Measurements from ENCODE around the gene TOX3. TPM values are rescaled to one million over a fixed set of nuclear protein-coding genes. Genes with fewer than 3 reads are reported as not detected.

TOX3 gene
- total RNA-seq, 4 donors from 2014 or later, result 0.12 to 4.8 (median 2.0) TPM; not detected in 1

DNA sequence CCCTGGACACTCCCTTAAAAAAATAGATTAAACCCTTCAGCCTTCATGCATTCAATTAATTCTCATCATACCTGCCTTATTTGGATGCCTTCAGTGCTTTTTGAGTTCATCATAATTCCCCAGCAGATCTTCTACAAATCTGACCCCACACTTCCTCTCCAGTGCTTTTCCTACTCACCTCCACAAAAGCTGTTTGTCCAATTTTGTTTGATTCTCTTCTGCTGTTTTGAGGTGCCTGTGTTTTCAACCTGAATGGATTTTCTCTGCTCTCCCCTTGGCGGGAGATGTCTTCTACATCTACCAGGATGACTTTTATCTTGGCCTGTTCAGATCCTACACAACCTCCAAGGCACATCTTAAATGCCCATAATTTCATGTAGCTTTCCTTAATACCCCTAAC, 112.7 kb downstream of the TOX3 start:
- 90 to 93% methylated on average over 1 of the region's 1 CpG for WGBS, 2 donors (ENCODE audit: low coverage in 1 of 2)
- Histone ChIP-seq H3K4me3 (no peak overlapping the region), H3K36me3 (no peaks in the 10 kb centered on the region), H3K9me3 (no peaks in the 10 kb centered on the region), H3K27me3 (no peaks in the 10 kb centered on the region), H3K27ac (no peak overlapping the region), H3K4me1 (no peaks in the 10 kb centered on the region)
- no peak for ATAC-seq
- TF ChIP-seq POLR2AphosphoS5 (IDR thresholded peaks at IDR 0.05), result no peak
- no peak for TF ChIP-seq POLR2A (IDR thresholded peaks at IDR 0.05)
- TF ChIP-seq, protein P1, sequence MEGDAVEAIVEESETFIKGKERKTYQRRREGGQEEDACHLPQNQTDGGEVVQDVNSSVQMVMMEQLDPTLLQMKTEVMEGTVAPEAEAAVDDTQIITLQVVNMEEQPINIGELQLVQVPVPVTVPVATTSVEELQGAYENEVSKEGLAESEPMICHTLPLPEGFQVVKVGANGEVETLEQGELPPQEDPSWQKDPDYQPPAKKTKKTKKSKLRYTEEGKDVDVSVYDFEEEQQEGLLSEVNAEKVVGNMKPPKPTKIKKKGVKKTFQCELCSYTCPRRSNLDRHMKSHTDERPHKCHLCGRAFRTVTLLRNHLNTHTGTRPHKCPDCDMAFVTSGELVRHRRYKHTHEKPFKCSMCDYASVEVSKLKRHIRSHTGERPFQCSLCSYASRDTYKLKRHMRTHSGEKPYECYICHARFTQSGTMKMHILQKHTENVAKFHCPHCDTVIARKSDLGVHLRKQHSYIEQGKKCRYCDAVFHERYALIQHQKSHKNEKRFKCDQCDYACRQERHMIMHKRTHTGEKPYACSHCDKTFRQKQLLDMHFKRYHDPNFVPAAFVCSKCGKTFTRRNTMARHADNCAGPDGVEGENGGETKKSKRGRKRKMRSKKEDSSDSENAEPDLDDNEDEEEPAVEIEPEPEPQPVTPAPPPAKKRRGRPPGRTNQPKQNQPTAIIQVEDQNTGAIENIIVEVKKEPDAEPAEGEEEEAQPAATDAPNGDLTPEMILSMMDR (IDR thresholded peaks at IDR 0.05), result no peak
- TF ChIP-seq EP300 (IDR thresholded peaks at IDR 0.05), result no peak

DNA sequence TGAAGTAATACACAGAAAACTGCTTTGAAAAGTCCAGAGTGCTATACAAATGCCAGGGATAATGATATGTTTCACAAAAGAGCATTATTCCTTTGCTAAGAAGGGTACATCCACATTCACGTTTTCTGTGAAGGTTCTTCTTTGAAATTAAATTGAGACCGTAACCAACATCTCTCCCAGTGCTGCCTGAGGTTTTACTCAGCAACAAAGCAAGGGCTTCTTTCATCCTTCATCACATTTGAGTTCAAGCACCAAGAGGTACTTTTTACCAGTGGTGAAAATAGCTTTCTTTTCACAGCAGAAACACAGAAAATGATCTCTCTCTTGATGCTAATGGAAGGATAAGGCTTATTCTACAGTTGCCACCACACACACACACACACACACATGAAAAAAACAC, 113.3 kb downstream of the TOX3 start:
- Histone ChIP-seq H3K9me3 (no peaks in the 10 kb centered on the region), H3K27ac (no peak overlapping the region), H3K27me3 (no peaks in the 10 kb centered on the region), H3K4me1 (no peaks in the 10 kb centered on the region), H3K4me3 (no peak overlapping the region), H3K36me3 (no peaks in the 10 kb centered on the region)
- 50 to 65% methylated on average over 2 of the region's 2 CpGs for WGBS, 2 donors (ENCODE audit: low coverage in 1 of 2)
- no peak for ATAC-seq
- TF ChIP-seq EP300 (IDR thresholded peaks at IDR 0.05) (no peak), POLR2AphosphoS5 (IDR thresholded peaks at IDR 0.05) (no peak)
- TF ChIP-seq, protein P1 (IDR thresholded peaks at IDR 0.05), result no peak

DNA sequence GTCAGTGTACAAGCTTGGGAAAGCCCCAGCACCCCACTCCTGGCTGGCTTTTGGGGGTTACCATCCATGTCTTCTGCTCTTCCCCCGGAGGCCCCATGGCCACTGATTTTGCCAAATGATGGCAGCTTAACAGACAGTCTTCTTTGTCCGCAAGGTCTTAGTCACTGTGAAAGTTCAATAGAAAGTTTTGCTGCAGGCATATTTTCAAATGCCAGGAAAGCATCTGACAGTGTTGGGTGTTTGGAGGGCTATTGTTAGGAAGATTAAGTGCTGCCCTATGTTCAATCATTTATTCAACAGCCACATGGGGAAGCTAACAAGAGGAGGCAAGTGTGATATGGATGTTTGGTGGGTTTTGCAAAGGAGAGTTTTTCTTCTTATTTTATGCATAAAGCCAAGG, 122.4 kb downstream of the TOX3 start:
- H3K9me3 ChIP-seq, result no peaks in the 10 kb centered on the region
- H3K4me1 ChIP-seq, result no peaks in the 10 kb centered on the region
- H3K36me3 ChIP-seq, result no peaks in the 10 kb centered on the region
- WGBS, 2 donors (ENCODE audit: low coverage in 1 of 2), result 80 to 86% methylated on average over 1 to 2 of the region's 2 CpGs
- no peak overlapping the region for H3K27ac ChIP-seq
- no peaks in the 10 kb centered on the region for H3K27me3 ChIP-seq
- no peak overlapping the region for H3K4me3 ChIP-seq
- TF ChIP-seq POLR2A (IDR thresholded peaks at IDR 0.05) (no peak), POLR2AphosphoS5 (IDR thresholded peaks at IDR 0.05) (no peak), EP300 (IDR thresholded peaks at IDR 0.05) (no peak)
- TF ChIP-seq, protein P1 (IDR thresholded peaks at IDR 0.05), result no peak
- no peak for ATAC-seq

DNA sequence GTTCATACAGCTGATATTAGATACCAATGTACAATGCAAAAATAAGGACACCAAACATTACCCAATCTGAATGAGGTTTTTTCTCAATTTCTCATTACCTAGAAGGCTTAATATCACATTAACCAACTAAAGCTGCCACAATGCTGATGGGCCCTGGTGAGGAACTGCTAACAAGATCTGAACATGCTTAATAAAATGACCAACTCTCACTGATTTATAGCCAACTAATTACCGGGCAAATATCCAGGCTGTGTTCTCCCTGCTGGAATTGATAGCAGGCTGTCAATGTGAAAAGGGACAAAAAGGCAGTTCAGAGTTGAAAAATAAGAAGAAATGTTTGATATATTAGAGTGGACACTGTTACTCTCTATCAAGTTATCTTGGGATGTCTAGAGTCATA, 124.6 kb downstream of the TOX3 start:
- H3K27me3 ChIP-seq, result no peaks in the 10 kb centered on the region
- no peaks in the 10 kb centered on the region for H3K4me1 ChIP-seq
- no peaks in the 10 kb centered on the region for H3K36me3 ChIP-seq
- TF ChIP-seq EP300 (IDR thresholded peaks at IDR 0.05) (no peak), POLR2AphosphoS5 (IDR thresholded peaks at IDR 0.05) (no peak)
- 75 to 100% methylated on average over 1 of the region's 1 CpG for WGBS, 2 donors (ENCODE audit: low coverage in 1 of 2)
- H3K9me3 ChIP-seq, result no peaks in the 10 kb centered on the region
- ATAC-seq, result no peak
- no peak overlapping the region for H3K27ac ChIP-seq
- no peak overlapping the region for H3K4me3 ChIP-seq

DNA sequence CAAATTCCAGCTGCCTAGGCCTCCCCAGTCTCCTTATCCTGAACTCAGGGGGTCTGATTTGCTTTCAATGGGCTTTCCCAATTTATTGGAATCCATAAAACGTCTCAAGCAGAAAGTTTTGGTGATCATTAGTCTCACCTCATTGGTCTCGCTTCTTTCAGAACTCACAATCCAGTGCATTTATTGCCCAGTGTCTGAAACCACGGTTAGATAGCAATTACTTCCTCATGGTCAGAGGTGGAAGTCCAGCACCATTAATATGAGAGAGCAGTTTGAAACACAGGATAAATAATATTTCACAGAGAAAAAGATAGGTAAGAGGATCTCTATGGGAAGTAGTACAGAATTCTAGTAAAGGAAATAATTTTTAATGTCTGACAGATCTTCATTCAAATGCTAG, 128.7 kb downstream of the TOX3 start:
- ATAC-seq, result no peak
- H3K36me3 ChIP-seq, result no peaks in the 10 kb centered on the region
- no peaks in the 10 kb centered on the region for H3K27me3 ChIP-seq
- no peaks in the 10 kb centered on the region for H3K4me1 ChIP-seq
- no peak overlapping the region for H3K4me3 ChIP-seq
- 67 to 79% methylated on average over 2 to 3 of the region's 3 CpGs for WGBS, 2 donors (ENCODE audit: low coverage in 1 of 2)
- no peak overlapping the region for H3K27ac ChIP-seq
- no peaks in the 10 kb centered on the region for H3K9me3 ChIP-seq
- TF ChIP-seq POLR2A (IDR thresholded peaks at IDR 0.05) (no peak), POLR2AphosphoS5 (IDR thresholded peaks at IDR 0.05) (no peak), EP300 (IDR thresholded peaks at IDR 0.05) (no peak)
- TF ChIP-seq, protein P1 (IDR thresholded peaks at IDR 0.05), result no peak

Measured in gastroesophageal sphincter (tissue), 4 donors.